ENCODE results near the gene MRPL18. TPM values are rescaled to one million over a fixed set of nuclear protein-coding genes. Genes with fewer than 3 reads are reported as not detected.

MRPL18 gene
- total and polyA plus RNA-seq, 9 of the 15 experiments (the other 6 are each of a cell fraction or from before 2014, with no cell fraction given), result 149 to 456 (median 196) TPM

DNA sequence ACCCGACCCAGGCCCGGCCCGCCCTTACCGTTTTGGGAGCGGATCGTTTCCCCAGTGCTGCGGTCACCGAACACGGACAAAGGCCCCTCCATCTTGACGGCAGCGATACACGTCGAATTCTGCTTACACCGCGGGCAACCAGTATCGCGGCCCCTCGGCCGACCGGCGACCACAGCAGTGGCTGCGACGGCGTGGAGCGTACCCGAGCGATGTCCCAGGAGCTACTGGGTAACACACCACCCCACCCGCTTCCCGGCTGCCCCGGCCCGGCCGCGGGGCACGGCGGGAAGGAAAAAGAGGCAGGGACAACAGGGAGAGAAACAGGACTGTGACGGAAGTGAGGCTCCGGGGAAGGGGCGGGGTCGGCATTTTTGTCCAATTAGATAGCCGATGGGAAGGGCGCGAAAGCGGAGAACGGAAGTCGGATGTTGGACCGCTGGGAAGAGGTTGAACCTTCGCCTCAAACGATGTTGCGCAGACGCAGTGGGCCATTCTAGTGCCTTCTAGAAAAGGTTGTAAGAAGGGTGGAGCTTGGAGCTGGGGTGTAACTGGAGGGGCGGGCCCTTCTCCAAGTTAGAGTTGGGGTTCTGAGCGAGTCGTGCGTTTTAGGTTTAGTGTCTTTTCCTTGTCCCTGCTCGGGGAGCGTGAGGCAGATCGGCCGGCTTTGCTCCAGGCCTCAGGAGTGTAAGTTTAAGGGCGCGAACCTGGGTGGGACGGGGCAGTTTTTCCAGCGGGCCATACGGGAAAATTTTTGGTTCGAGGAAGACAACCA, 704 bp upstream of the MRPL18 start, which contains the start of gene TCP1 (continued):
- TF ChIP-seq, protein P1, sequence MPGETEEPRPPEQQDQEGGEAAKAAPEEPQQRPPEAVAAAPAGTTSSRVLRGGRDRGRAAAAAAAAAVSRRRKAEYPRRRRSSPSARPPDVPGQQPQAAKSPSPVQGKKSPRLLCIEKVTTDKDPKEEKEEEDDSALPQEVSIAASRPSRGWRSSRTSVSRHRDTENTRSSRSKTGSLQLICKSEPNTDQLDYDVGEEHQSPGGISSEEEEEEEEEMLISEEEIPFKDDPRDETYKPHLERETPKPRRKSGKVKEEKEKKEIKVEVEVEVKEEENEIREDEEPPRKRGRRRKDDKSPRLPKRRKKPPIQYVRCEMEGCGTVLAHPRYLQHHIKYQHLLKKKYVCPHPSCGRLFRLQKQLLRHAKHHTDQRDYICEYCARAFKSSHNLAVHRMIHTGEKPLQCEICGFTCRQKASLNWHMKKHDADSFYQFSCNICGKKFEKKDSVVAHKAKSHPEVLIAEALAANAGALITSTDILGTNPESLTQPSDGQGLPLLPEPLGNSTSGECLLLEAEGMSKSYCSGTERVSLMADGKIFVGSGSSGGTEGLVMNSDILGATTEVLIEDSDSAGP (CRISPR knock-in tag; IDR thresholded peaks at IDR 0.05), result peak; percentile 26; the same call in 1 of the 2 replicates
- peak; percentile 83; the same call in 1 of the 2 replicates for TF ChIP-seq RFX7 (CRISPR knock-in tag; IDR thresholded peaks at IDR 0.05)
- no peak; the same call in 1 of the 2 replicates for TF ChIP-seq ZZZ3 (IDR thresholded peaks at IDR 0.05)
- TF ChIP-seq, protein P2, sequence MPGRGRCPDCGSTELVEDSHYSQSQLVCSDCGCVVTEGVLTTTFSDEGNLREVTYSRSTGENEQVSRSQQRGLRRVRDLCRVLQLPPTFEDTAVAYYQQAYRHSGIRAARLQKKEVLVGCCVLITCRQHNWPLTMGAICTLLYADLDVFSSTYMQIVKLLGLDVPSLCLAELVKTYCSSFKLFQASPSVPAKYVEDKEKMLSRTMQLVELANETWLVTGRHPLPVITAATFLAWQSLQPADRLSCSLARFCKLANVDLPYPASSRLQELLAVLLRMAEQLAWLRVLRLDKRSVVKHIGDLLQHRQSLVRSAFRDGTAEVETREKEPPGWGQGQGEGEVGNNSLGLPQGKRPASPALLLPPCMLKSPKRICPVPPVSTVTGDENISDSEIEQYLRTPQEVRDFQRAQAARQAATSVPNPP (IDR thresholded peaks at IDR 0.05; ENCODE audit: borderline replicate concordance, insufficient read depth, insufficient read length), result no peak
- TF ChIP-seq GTF2F1 (IDR thresholded peaks at IDR 0.05; ENCODE audit: low read depth, low read length), result peak; percentile 88
- 0 out of 2 replicates have a peak, but pooled peaks have one; percentile 35 for TF ChIP-seq ZNF224 (CRISPR knock-in tag; IDR thresholded peaks at IDR 0.05)
- TF ChIP-seq ZNF436 (CRISPR knock-in tag; IDR thresholded peaks at IDR 0.05), result 0 out of 2 replicates have a peak, but pooled peaks have one; percentile 55
- TF ChIP-seq SMAD3 (CRISPR knock-in tag; conservative IDR thresholded peaks at IDR 0.05), result no peak
- TF ChIP-seq POLR2H (tag; IDR thresholded peaks at IDR 0.05; ENCODE audit: low read depth), result peak; percentile 86
- TF ChIP-seq EHMT2 (IDR thresholded peaks at IDR 0.05), result no peak
- TF ChIP-seq TCF7L2 (IDR thresholded peaks at IDR 0.05; ENCODE audit: low read depth, low read length), result peak; percentile 74; the same call in 1 of the 2 replicates
- TF ChIP-seq HDAC2 (IDR thresholded peaks at IDR 0.05), result peak; percentile 14
- peak in 1 of 2 experiments; percentile 76; a peak in 2 of 4 replicates for TF ChIP-seq HDAC1 (IDR thresholded peaks at IDR 0.05)
- peak; percentile 17; the same call in 1 of the 2 replicates for TF ChIP-seq CHD2 (IDR thresholded peaks at IDR 0.05; ENCODE audit: low read depth, low read length)
- peak; percentile 84 for TF ChIP-seq SPI1 (IDR thresholded peaks at IDR 0.05; ENCODE audit: borderline replicate concordance, low read depth, low read length)
- TF ChIP-seq ZNF551 (CRISPR knock-in tag; IDR thresholded peaks at IDR 0.05), result no peak
- TF ChIP-seq, protein P3, sequence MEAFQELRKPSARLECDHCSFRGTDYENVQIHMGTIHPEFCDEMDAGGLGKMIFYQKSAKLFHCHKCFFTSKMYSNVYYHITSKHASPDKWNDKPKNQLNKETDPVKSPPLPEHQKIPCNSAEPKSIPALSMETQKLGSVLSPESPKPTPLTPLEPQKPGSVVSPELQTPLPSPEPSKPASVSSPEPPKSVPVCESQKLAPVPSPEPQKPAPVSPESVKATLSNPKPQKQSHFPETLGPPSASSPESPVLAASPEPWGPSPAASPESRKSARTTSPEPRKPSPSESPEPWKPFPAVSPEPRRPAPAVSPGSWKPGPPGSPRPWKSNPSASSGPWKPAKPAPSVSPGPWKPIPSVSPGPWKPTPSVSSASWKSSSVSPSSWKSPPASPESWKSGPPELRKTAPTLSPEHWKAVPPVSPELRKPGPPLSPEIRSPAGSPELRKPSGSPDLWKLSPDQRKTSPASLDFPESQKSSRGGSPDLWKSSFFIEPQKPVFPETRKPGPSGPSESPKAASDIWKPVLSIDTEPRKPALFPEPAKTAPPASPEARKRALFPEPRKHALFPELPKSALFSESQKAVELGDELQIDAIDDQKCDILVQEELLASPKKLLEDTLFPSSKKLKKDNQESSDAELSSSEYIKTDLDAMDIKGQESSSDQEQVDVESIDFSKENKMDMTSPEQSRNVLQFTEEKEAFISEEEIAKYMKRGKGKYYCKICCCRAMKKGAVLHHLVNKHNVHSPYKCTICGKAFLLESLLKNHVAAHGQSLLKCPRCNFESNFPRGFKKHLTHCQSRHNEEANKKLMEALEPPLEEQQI (IDR thresholded peaks at IDR 0.05), result no peak
- TF ChIP-seq TOE1 (IDR thresholded peaks at IDR 0.05; ENCODE audit: borderline replicate concordance), result no peak
- no peak for TF ChIP-seq TOE1 (CRISPR knock-in tag; IDR thresholded peaks at IDR 0.05; ENCODE audit: borderline replicate concordance, low read depth)

Data from K562 (cell line).